ENCODE data around the gene MRPS2. TPM values are rescaled to one million over a fixed set of nuclear protein-coding genes. Genes with fewer than 3 reads are reported as not detected.
A peak's percentile ranks its signal among the peaks of the same experiment; 100 is the strongest.
"Not testable (repeated sequence)": the region's sequence is repeated elsewhere in the genome, so short reads cannot be mapped to it uniquely, and the experiment has no call there.

MRPS2 gene
- total and polyA plus RNA-seq, 2 experiments from 2014 or later: 83.2 to 116 TPM

DNA sequence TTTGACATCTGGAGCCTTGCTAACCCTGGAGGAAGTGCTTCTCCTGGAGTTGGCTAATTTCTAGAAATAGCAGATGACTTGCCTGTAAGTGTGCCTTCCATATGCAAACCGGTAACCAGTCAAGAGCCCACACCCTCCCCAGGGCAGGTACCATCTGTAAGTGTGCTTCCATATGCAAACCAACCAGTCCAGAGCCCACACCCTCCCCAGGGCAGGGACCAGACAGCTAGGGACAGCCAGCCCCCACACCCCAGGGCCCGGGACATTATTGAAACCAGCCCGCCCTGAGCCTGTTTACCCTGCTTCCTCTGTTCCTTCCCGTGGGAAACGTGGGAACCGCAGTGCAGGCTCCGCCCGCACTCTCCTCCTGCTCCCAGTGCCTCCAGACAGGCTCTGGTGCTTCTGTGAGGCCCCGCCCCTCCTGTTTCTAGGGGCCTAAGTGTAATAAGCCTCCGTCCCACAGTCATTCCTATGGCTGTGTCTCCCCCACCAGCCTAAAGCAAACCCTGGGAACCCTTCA lies 33.8 kb downstream of the MRPS2 start:
- H3K4me1 ChIP-seq (ENCODE audit: insufficient read depth); H2AFZ ChIP-seq; H3K79me2 ChIP-seq (replicated peaks; ENCODE audit: insufficient read depth); H3K27me3 Mint-ChIP-seq (ENCODE audit: insufficient read depth, low read depth, poor library complexity); H3K9me3 Mint-ChIP-seq; H3K27me3 ChIP-seq (ENCODE audit: insufficient read depth); H3K4me3 Mint-ChIP-seq; H4K20me1 ChIP-seq (replicated peaks; ENCODE audit: insufficient read depth); H3K36me3 Mint-ChIP-seq (ENCODE audit: low read depth); H3K4me3 ChIP-seq; H3K9me2 ChIP-seq (ENCODE audit: insufficient read depth); H3F3A ChIP-seq (replicated peaks; ENCODE audit: low read depth); H3K27ac Mint-ChIP-seq; H3K4me2 ChIP-seq; H3K4me1 Mint-ChIP-seq; H3K27ac ChIP-seq (ENCODE audit: low read depth); H3K36me3 ChIP-seq (ENCODE audit: insufficient read depth): not testable (repeated sequence)
- ATAC-seq: peak; percentile 93
- DNase-seq (ENCODE audit: low spot score): peak; percentile 38

DNA sequence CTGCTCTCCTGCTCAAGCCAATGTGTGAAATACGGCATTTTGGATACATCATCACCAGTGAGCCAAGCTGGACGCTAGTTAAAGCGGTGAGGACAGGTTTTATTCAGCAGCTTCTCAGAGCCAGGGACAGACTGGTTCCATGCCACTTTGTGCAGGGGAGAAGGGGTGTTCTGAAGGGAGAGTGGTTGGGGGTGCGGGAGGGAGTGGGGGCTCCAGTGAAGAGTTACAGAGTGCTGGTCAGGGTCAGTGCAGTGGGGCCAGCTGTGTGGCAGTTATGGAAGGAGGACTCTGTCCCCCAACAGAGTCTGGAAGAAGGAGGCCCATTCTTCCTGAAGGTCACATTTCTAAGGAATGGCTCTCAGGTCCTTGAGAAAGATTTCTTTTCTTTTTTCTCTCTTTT lies 34.3 kb downstream of the MRPS2 start:
- H3K9me2 ChIP-seq (ENCODE audit: insufficient read depth); H2AFZ ChIP-seq; ATAC-seq: not testable (repeated sequence)

DNA sequence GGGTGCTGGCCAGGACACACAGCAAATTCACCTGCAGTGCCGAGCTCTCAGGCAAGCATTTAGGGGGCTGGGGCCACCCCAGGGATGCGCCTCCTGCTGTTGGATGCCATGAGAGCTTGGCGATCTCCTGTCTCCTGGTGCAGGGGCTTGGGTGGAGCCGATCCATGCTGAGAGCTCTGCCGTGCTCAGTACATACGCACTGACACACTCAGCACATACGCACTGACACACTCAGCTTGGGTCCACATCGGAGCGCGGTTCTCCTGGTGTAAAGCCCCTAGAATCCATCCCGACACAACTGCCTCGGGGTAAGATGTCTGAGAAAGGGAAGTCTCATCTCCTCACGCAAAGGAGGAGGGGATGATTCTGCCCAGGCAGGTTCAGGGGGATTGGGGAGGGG lies 35.1 kb downstream of the MRPS2 start:
- peaks cover 11% of the 10 kb centered on the region; the same call in 2 of the 3 replicates for H3K4me1 Mint-ChIP-seq
- not testable (repeated sequence) for H3K36me3 Mint-ChIP-seq (ENCODE audit: low read depth); H3K27ac Mint-ChIP-seq

More for the DNA sequence above, 34.3 kb downstream of the MRPS2 start:
- not testable (repeated sequence) for H3K4me3 Mint-ChIP-seq; H3K79me2 ChIP-seq (replicated peaks; ENCODE audit: insufficient read depth); H3K4me2 ChIP-seq; H3K4me1 ChIP-seq (ENCODE audit: insufficient read depth); H3K36me3 Mint-ChIP-seq (ENCODE audit: low read depth); H3K9me3 Mint-ChIP-seq; H4K20me1 ChIP-seq (replicated peaks; ENCODE audit: insufficient read depth); H3K4me3 ChIP-seq; H3F3A ChIP-seq (replicated peaks; ENCODE audit: low read depth); H3K27me3 Mint-ChIP-seq (ENCODE audit: insufficient read depth, low read depth, poor library complexity); DNase-seq (ENCODE audit: low spot score); H3K36me3 ChIP-seq (ENCODE audit: insufficient read depth); H3K27me3 ChIP-seq (ENCODE audit: insufficient read depth); H3K4me1 Mint-ChIP-seq; H3K27ac Mint-ChIP-seq; H3K27ac ChIP-seq (ENCODE audit: low read depth)

DNA sequence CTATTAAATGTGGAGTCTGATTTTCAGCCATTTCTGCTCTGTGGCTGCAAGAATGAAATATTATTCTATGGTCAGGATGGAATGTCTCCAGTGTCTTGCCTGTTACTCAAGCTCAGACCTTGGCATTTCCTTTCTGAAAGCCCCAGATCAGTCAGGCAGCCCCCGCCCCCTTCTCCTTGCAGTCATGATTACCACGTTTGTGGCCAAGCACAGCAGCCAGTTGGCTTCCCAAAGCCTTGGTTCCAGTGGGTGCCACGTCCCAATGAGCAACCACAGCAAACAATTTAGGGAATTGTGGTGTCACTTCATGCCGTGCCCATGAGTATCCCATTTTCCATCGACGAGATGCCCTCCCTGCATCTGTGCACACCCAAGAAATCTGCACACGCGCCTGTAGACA lies 35.7 kb downstream of the MRPS2 start:
- ATAC-seq: no peak
- Histone ChIP-seq H3K27me3 (ENCODE audit: insufficient read depth) (no peaks in the 10 kb centered on the region), H3F3A (replicated peaks; ENCODE audit: low read depth) (no peaks in the 10 kb centered on the region), H4K20me1 (replicated peaks; ENCODE audit: insufficient read depth) (no peaks in the 10 kb centered on the region), H3K36me3 (ENCODE audit: insufficient read depth) (no peaks in the 10 kb centered on the region), H3K9me2 (ENCODE audit: insufficient read depth) (no peaks in the 10 kb centered on the region), H3K79me2 (replicated peaks; ENCODE audit: insufficient read depth) (no peaks in the 10 kb centered on the region), H2AFZ (no peak overlapping the region), H3K4me3 (no peak overlapping the region), H3K27ac (ENCODE audit: low read depth) (no peak overlapping the region), H3K4me1 (ENCODE audit: insufficient read depth) (no peaks in the 10 kb centered on the region), H3K4me2 (no peak overlapping the region)
- Mint-ChIP-seq H3K9me3 (peaks cover 3% of the 10 kb centered on the region; the same call in 1 of the 3 replicates), H3K4me1 (peaks cover 11% of the 10 kb centered on the region; the same call in 2 of the 3 replicates), H3K36me3 (ENCODE audit: low read depth) (no peaks in the 10 kb centered on the region), H3K27ac (no peak overlapping the region), H3K4me3 (no peak overlapping the region), H3K27me3 (ENCODE audit: insufficient read depth, low read depth, poor library complexity) (peaks cover 4% of the 10 kb centered on the region)
- DNase-seq (ENCODE audit: low spot score): no peak
- no peak for TF ChIP-seq ZNF331 (CRISPR knock-in tag; IDR thresholded peaks at IDR 0.05; ENCODE audit: low read depth)

More for the DNA sequence above, 35.1 kb downstream of the MRPS2 start:
- not testable (repeated sequence) for H3K79me2 ChIP-seq (replicated peaks; ENCODE audit: insufficient read depth); H3F3A ChIP-seq (replicated peaks; ENCODE audit: low read depth); H3K27me3 Mint-ChIP-seq (ENCODE audit: insufficient read depth, low read depth, poor library complexity); H3K27me3 ChIP-seq (ENCODE audit: insufficient read depth); H3K9me2 ChIP-seq (ENCODE audit: insufficient read depth); DNase-seq (ENCODE audit: low spot score); H2AFZ ChIP-seq; H3K4me1 ChIP-seq (ENCODE audit: insufficient read depth); H3K36me3 ChIP-seq (ENCODE audit: insufficient read depth); H3K27ac ChIP-seq (ENCODE audit: low read depth); ATAC-seq; H3K4me3 ChIP-seq; H4K20me1 ChIP-seq (replicated peaks; ENCODE audit: insufficient read depth); H3K4me2 ChIP-seq; H3K9me3 Mint-ChIP-seq; H3K4me3 Mint-ChIP-seq

DNA sequence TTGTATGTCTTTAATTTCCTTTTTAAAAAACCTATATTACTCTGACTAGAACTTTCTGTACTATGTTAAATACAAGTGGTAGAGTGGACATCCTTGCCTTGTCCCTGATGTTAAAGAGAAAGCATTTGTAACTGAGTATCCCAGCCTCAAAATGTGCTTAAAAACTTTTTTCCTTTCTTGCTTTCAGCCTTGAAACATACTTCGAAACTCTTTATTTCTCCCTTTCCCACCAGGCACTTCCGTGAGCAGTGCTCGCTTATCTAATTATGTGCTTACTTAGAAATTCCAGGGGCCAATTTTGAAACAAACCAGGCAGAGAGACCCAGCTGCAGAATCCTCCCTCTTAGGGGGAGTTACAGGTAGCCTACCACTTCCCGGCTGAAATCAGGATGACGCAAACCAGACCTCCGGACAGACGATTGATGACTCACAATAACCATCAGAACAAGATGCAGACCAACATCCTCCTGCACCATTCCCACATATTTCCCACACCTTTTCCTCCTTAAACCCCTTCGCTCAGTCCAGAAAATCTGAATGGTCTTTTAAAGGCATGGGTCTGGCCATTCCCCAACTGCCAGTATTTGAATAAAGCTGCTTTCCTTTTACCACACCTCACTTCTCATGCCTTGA lies 42.9 kb downstream of the MRPS2 start:
- not testable (repeated sequence) for H3K4me3 Mint-ChIP-seq; H3K4me1 Mint-ChIP-seq; H3F3A ChIP-seq (replicated peaks; ENCODE audit: low read depth); H3K79me2 ChIP-seq (replicated peaks; ENCODE audit: insufficient read depth); H3K27ac ChIP-seq (ENCODE audit: low read depth); H3K36me3 ChIP-seq (ENCODE audit: insufficient read depth); H3K27me3 ChIP-seq (ENCODE audit: insufficient read depth); H3K9me2 ChIP-seq (ENCODE audit: insufficient read depth); DNase-seq (ENCODE audit: low spot score); H3K27ac Mint-ChIP-seq; H3K9me3 Mint-ChIP-seq; H3K4me1 ChIP-seq (ENCODE audit: insufficient read depth); H2AFZ ChIP-seq; H3K36me3 Mint-ChIP-seq (ENCODE audit: low read depth); H3K4me3 ChIP-seq; H4K20me1 ChIP-seq (replicated peaks; ENCODE audit: insufficient read depth); H3K4me2 ChIP-seq; ATAC-seq; H3K27me3 Mint-ChIP-seq (ENCODE audit: insufficient read depth, low read depth, poor library complexity)
